Measurements from ENCODE around the gene FARP1.
A peak's percentile ranks its signal among the peaks of the same experiment; 100 is the strongest.

Gene FARP1

DNA sequence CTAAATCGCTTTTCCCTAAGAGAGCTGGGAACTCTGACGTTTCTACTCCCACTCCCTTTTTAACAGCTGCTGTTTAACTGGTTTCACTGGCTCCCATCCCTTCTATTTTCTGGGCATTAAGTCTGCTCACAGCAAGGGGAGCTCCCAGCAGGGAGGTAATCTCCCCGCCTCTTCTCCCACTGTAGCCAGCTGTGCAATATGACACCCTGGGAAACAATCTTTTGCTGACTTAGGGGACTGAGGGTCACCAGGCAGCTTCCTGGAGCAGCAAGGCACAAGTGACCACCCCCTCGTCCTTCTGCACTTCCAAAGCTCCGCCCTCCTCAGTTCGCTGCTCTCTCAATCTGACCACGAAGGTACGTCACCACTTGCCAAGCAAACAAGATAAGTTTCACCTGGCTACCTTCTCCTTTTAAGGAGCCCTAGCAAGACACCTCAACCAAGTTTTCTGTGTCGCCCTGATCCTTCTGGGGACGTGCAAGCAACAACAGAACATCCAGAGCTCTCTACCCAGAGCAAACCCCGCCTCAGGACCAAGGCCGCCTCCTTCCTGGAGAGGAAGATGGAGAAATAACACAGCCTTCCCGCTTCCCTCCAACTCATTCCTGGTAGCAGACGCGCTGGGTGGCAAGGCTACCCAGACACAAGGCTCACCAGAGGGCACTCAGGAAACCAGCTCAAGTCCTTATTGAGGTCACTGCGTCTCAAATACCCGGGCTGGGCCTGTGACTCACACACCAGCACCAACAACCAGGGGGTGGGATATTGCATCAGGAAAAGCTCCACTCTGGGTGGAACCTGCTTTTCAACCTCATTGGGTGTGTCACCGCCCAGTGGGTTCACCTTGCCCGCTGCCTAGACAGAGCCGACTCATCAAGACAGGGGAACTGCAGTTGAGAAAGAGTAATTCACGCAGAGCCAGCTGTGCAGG lies 341.7 kb downstream of the FARP1 start:
- DNase-seq (ENCODE audit: low read depth, low spot score) = peak; percentile 58
- no peak overlapping the region for H3K27ac ChIP-seq (ENCODE audit: low read length)
- H3K9me3 ChIP-seq (ENCODE audit: control insufficient read depth, insufficient read depth, low read length) = no peaks in the 10 kb centered on the region
- peaks cover 20% of the 10 kb centered on the region for H3K4me1 ChIP-seq (ENCODE audit: control insufficient read depth, insufficient read depth, low read length)
- H3K27me3 ChIP-seq (ENCODE audit: control insufficient read depth, insufficient read depth, low read length) = no peaks in the 10 kb centered on the region
- no CpG with 5 or more reads among the region's 21 CpGs for WGBS (ENCODE audit: insufficient coverage, insufficient read length)
- H3K36me3 ChIP-seq (ENCODE audit: control insufficient read depth, insufficient read depth, low read length) = no peaks in the 10 kb centered on the region
- H3K4me3 ChIP-seq (ENCODE audit: low read length) = no peak overlapping the region

DNA sequence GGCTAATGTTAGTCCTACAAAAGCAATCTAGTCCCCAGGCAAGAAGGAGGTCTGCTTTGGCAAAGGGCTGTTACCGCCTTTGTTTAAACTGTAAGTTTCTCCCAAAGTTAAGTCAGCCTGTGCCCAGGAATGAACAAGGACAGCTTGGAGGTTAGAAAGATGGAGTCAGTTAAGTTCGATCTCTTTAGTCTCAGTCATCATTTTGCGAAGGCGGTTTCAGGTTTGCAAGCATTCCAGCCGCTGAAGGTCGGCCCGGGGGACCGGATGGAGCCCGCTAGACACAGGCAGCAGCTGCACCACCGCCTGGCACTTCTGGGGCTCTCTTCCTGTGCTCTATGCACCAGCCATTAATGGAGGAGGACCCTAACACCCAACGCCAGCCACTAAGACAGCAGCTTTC lies 342.7 kb downstream of the FARP1 start:
- no peaks in the 10 kb centered on the region for H3K9me3 ChIP-seq (ENCODE audit: control insufficient read depth, insufficient read depth, low read length)
- no peaks in the 10 kb centered on the region for H3K27me3 ChIP-seq (ENCODE audit: control insufficient read depth, insufficient read depth, low read length)
- peaks cover 20% of the 10 kb centered on the region for H3K4me1 ChIP-seq (ENCODE audit: control insufficient read depth, insufficient read depth, low read length)
- no peaks in the 10 kb centered on the region for H3K36me3 ChIP-seq (ENCODE audit: control insufficient read depth, insufficient read depth, low read length)
- no peak overlapping the region for H3K4me3 ChIP-seq (ENCODE audit: low read length)
- WGBS (ENCODE audit: insufficient coverage, insufficient read length) = no CpG with 5 or more reads among the region's 11 CpGs
- H3K27ac ChIP-seq (ENCODE audit: low read length) = no peak overlapping the region
- DNase-seq (ENCODE audit: low read depth, low spot score) = no peak

DNA sequence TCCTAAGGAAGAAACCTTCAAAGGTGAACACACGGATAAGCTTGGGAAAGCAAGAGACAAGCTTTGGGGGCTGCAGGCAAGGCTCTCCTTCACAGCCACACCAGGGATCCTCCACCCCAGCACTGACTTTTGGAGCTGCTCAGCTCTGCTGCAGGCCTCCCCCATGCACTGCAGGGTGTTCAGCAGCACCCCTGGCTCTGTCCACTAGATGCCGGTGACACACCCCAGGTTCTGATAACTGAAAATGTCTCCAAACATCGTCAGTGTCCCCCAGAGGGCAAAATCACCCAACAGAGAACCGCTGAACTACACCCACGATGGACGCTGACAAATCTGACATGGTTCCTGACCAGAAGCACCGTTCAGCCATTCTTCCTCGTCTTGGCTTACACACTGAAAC lies 343.5 kb downstream of the FARP1 start:
- Histone ChIP-seq H3K27ac (ENCODE audit: low read length) (no peak overlapping the region), H3K9me3 (ENCODE audit: control insufficient read depth, insufficient read depth, low read length) (no peaks in the 10 kb centered on the region), H3K36me3 (ENCODE audit: control insufficient read depth, insufficient read depth, low read length) (no peaks in the 10 kb centered on the region), H3K27me3 (ENCODE audit: control insufficient read depth, insufficient read depth, low read length) (no peaks in the 10 kb centered on the region), H3K4me1 (ENCODE audit: control insufficient read depth, insufficient read depth, low read length) (peaks cover 21% of the 10 kb centered on the region), H3K4me3 (ENCODE audit: low read length) (no peak overlapping the region)
- no peak for DNase-seq (ENCODE audit: low read depth, low spot score)
- no CpG with 5 or more reads among the region's 8 CpGs for WGBS (ENCODE audit: insufficient coverage, insufficient read length)

DNA sequence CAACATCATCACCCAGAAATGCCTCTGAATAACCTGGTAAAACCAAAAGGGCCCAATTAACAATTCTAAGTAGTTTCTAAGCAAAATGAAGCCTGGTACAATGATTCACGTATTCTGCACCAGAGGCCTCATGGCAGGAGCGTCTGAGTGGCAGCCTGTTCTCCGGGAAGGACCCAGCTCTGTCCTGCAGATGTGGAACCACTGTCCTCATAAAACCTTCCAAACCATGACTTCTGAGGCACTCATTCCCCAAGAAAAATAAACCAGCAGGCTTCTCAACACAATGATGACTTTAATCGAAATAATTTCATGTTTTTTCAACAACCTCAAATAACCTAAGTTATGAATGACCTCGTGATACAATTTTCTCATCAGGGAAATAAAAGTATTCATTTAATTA lies 344.1 kb downstream of the FARP1 start:
- DNase-seq (ENCODE audit: low read depth, low spot score) = no peak
- H3K36me3 ChIP-seq (ENCODE audit: control insufficient read depth, insufficient read depth, low read length) = no peaks in the 10 kb centered on the region
- H3K4me1 ChIP-seq (ENCODE audit: control insufficient read depth, insufficient read depth, low read length) = peaks cover 21% of the 10 kb centered on the region
- WGBS (ENCODE audit: insufficient coverage, insufficient read length) = no CpG with 5 or more reads among the region's 5 CpGs
- H3K27ac ChIP-seq (ENCODE audit: low read length) = no peak overlapping the region
- H3K4me3 ChIP-seq (ENCODE audit: low read length) = no peak overlapping the region
- H3K9me3 ChIP-seq (ENCODE audit: control insufficient read depth, insufficient read depth, low read length) = no peaks in the 10 kb centered on the region
- no peaks in the 10 kb centered on the region for H3K27me3 ChIP-seq (ENCODE audit: control insufficient read depth, insufficient read depth, low read length)

- Histone ChIP-seq H3K4me3 (ENCODE audit: low read length) (no peak overlapping the region), H3K9me3 (ENCODE audit: control insufficient read depth, insufficient read depth, low read length) (no peaks in the 10 kb centered on the region), H3K36me3 (ENCODE audit: control insufficient read depth, insufficient read depth, low read length) (no peaks in the 10 kb centered on the region), H3K4me1 (ENCODE audit: control insufficient read depth, insufficient read depth, low read length) (peaks cover 21% of the 10 kb centered on the region), H3K27me3 (ENCODE audit: control insufficient read depth, insufficient read depth, low read length) (no peaks in the 10 kb centered on the region), H3K27ac (ENCODE audit: low read length) (no peak overlapping the region)
- WGBS (ENCODE audit: insufficient coverage, insufficient read length) = no CpG with 5 or more reads among the region's 5 CpGs
- DNase-seq (ENCODE audit: low read depth, low spot score) = no peak
Observed at GRCh38 chr13:98487522-98487921, 344.6 kb downstream of the FARP1 start.

- Histone ChIP-seq H3K9me3 (ENCODE audit: control insufficient read depth, insufficient read depth, low read length) (no peaks in the 10 kb centered on the region), H3K4me3 (ENCODE audit: low read length) (no peak overlapping the region), H3K4me1 (ENCODE audit: control insufficient read depth, insufficient read depth, low read length) (peaks cover 16% of the 10 kb centered on the region), H3K27ac (ENCODE audit: low read length) (no peak overlapping the region), H3K27me3 (ENCODE audit: control insufficient read depth, insufficient read depth, low read length) (no peaks in the 10 kb centered on the region), H3K36me3 (ENCODE audit: control insufficient read depth, insufficient read depth, low read length) (no peaks in the 10 kb centered on the region)
- WGBS (ENCODE audit: insufficient coverage, insufficient read length) = no CpG with 5 or more reads among the region's 11 CpGs
- no peak for DNase-seq (ENCODE audit: low read depth, low spot score)
Observed at GRCh38 chr13:98488736-98489135, 345.8 kb downstream of the FARP1 start.

- H3K36me3 ChIP-seq (ENCODE audit: control insufficient read depth, insufficient read depth, low read length) = no peaks in the 10 kb centered on the region
- H3K4me3 ChIP-seq (ENCODE audit: low read length) = no peak overlapping the region
- H3K27ac ChIP-seq (ENCODE audit: low read length) = no peak overlapping the region
- peaks cover 13% of the 10 kb centered on the region for H3K4me1 ChIP-seq (ENCODE audit: control insufficient read depth, insufficient read depth, low read length)
- H3K27me3 ChIP-seq (ENCODE audit: control insufficient read depth, insufficient read depth, low read length) = no peaks in the 10 kb centered on the region
- WGBS (ENCODE audit: insufficient coverage, insufficient read length) = no CpG with 5 or more reads among the region's 8 CpGs
- DNase-seq (ENCODE audit: low read depth, low spot score) = no peak
- H3K9me3 ChIP-seq (ENCODE audit: control insufficient read depth, insufficient read depth, low read length) = no peaks in the 10 kb centered on the region
Observed at GRCh38 chr13:98489446-98490194, 346.7 kb downstream of the FARP1 start.

DNA sequence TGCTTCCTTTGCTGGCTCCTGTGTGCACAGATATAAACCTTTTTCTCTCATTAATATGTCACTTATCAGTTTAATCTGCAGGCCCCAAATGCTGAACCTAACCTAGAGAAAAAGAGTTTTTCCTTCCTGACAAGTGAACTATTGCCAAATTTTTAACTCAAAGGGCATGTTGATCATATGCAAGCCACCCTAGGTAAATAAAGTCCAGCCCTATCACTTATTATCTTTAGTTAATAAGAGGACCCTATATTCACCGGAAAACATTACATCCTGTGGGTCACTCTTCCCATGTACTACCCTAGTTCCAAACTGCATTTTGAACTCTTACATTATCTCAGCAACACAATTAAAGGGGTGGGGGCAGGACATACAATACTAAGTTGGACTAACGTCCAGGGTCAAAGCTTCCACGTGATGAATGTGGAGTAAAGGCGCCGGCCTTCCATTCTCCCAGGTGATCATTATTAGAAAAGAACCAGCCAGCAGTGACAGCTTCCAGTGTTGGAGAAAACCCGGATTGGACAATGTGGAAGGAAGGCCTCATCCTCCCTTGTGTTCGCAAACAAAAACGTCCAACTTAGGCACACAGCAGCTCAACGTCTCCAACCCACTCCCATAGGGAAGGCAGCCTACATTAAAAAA lies 347.4 kb downstream of the FARP1 start:
- WGBS (ENCODE audit: insufficient coverage, insufficient read length) = no CpG with 5 or more reads among the region's 9 CpGs
- H3K4me1 ChIP-seq (ENCODE audit: control insufficient read depth, insufficient read depth, low read length) = peaks cover 7% of the 10 kb centered on the region; the same call in 1 of the 2 replicates

DNA sequence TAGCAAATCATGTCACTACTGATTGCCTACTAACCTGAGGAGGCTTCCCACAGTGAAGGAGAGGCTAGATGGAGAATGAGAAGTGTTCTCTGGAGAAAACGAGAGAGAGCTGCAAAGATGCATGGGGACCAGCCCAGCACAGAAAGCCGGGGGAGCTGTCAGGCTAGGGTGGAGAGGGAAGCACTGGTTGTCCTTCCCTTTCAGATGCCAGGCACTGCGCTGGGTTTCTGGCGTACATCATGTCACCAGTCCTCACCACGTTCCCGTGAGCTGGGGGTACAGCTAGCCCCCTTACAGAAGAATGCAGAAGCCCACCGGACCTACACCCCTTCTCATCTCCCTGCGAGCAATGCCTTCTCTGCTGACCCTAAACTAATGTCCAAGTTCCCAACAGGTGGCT lies 348.0 kb downstream of the FARP1 start:
- WGBS (ENCODE audit: insufficient coverage, insufficient read length) = no CpG with 5 or more reads among the region's 8 CpGs
- Histone ChIP-seq H3K36me3 (ENCODE audit: control insufficient read depth, insufficient read depth, low read length) (no peaks in the 10 kb centered on the region), H3K4me1 (ENCODE audit: control insufficient read depth, insufficient read depth, low read length) (peaks cover 4% of the 10 kb centered on the region; the same call in 1 of the 2 replicates), H3K27me3 (ENCODE audit: control insufficient read depth, insufficient read depth, low read length) (no peaks in the 10 kb centered on the region), H3K27ac (ENCODE audit: low read length) (no peak overlapping the region), H3K4me3 (ENCODE audit: low read length) (no peak overlapping the region), H3K9me3 (ENCODE audit: control insufficient read depth, insufficient read depth, low read length) (no peaks in the 10 kb centered on the region)
- DNase-seq (ENCODE audit: low read depth, low spot score) = no peak

More for the DNA sequence above, 347.4 kb downstream of the FARP1 start:
- no peaks in the 10 kb centered on the region for H3K27me3 ChIP-seq (ENCODE audit: control insufficient read depth, insufficient read depth, low read length)
- no peak overlapping the region for H3K4me3 ChIP-seq (ENCODE audit: low read length)
- no peak for DNase-seq (ENCODE audit: low read depth, low spot score)
- no peaks in the 10 kb centered on the region for H3K36me3 ChIP-seq (ENCODE audit: control insufficient read depth, insufficient read depth, low read length)
- no peak overlapping the region for H3K27ac ChIP-seq (ENCODE audit: low read length)
- no peaks in the 10 kb centered on the region for H3K9me3 ChIP-seq (ENCODE audit: control insufficient read depth, insufficient read depth, low read length)

DNA sequence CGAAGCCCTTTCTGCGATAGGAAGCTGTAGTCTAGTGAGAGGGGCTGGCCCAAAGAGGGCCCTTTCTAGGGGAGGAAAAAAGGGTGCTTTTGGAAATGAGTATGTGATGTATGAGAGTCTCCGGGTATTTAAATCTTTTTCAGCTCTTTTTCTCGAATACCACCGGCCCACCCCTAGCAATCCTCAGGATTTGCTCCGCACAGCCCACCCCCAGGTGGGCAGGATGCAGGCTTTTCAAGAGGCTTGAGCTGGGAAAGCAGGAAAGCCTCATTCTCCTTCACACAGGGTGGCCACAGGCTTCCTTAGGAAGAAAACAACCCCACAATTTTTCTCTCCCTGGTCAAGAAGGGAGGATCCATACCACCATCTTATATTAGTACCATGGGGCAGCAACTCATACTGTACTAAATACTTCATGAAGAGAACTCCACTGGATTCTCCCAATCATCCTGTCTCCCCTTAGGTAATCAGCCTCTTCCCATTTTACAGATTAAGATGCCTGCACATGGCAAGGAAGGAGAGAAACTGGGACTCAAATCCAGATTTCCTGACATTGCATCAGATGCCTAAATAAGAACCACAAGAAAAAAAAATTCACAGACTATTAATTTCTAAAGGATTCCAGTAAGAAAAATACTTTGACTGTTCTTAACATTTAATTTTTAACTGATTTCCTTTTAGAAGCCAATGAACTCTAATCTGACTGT lies 349.6 kb downstream of the FARP1 start:
- DNase-seq (ENCODE audit: low read depth, low spot score) = no peak
- no peak overlapping the region for H3K4me3 ChIP-seq (ENCODE audit: low read length)
- H3K9me3 ChIP-seq (ENCODE audit: control insufficient read depth, insufficient read depth, low read length) = no peaks in the 10 kb centered on the region
- H3K4me1 ChIP-seq (ENCODE audit: control insufficient read depth, insufficient read depth, low read length) = peaks cover 4% of the 10 kb centered on the region; the same call in 1 of the 2 replicates
- no peaks in the 10 kb centered on the region for H3K27me3 ChIP-seq (ENCODE audit: control insufficient read depth, insufficient read depth, low read length)
- no peak overlapping the region for H3K27ac ChIP-seq (ENCODE audit: low read length)
- no peaks in the 10 kb centered on the region for H3K36me3 ChIP-seq (ENCODE audit: control insufficient read depth, insufficient read depth, low read length)
- no CpG with 5 or more reads among the region's 6 CpGs for WGBS (ENCODE audit: insufficient coverage, insufficient read length)
